ENCODE data around the gene THSD8. TPM values are rescaled to one million over a fixed set of nuclear protein-coding genes. Genes with fewer than 3 reads are reported as not detected.
"Not testable (repeated sequence)": the region's sequence is repeated elsewhere in the genome, so short reads cannot be mapped to it uniquely, and the experiment has no call there.

THSD8 gene
- total RNA-seq, 6 experiments from 2014 or later = 14.1 to 30.3 (median 25.6) TPM

DNA sequence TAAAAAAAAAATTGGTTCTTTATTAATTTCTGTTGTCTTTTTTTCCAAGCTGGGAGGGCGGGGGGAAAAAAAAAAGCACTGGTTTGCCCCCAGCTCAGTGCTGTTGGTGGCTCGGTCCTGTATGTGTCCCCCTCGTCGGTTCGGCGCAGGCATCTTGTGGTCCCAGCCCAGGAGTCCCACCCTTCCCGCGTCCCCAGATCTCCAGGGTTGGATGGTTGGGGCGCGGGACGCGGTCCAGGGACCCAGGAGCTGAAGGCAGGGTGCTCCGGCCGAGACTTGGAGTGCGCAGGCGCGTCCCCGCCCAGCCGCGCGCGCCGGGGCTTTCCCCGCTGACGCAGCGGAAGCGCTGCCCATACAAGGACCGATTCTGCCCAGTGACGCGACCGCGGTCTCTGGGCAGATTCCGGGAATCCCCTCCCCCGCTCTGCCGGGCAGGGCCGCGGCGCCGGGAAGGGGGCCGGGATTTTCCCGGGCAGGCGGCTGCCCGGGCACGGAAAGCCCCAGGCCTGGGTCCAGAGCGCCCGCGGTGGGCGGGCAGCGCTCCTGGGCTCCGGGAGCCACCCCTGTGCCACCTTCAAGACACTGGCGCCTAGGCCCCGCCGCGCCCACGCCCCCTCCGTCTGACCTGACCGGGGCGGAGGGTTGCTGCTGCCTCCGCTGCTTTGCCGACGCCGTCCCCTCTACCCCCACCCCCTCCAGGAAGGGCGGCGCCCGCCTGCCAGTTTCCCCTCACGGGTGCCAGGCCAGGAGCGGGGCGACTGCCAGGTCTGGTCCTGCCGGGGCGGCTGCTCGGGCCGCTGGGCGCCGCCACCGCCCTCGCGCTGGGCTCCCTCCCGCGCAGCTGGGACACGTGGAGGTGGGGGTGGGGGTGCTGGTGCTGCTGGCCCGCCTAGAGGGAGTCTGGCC lies 8.3 kb upstream of the THSD8 start:
- DNase-seq = peak; percentile 89
- Mint-ChIP-seq H3K27ac (peak overlapping the region; percentile 94), H3K36me3 (ENCODE audit: low read depth) (peaks cover 4% of the 10 kb centered on the region), H3K4me3 (peak overlapping the region; percentile 94), H3K9me3 (peaks cover 4% of the 10 kb centered on the region; the same call in 1 of the 2 replicates), H3K27me3 (ENCODE audit: insufficient read depth) (peaks cover 44% of the 10 kb centered on the region), H3K4me1 (ENCODE audit: low read depth) (peaks cover 40% of the 10 kb centered on the region)
- 0 out of 2 replicates have a peak, but pooled peaks have one; percentile 7 for TF ChIP-seq CTCF (IDR thresholded peaks at IDR 0.05)

DNA sequence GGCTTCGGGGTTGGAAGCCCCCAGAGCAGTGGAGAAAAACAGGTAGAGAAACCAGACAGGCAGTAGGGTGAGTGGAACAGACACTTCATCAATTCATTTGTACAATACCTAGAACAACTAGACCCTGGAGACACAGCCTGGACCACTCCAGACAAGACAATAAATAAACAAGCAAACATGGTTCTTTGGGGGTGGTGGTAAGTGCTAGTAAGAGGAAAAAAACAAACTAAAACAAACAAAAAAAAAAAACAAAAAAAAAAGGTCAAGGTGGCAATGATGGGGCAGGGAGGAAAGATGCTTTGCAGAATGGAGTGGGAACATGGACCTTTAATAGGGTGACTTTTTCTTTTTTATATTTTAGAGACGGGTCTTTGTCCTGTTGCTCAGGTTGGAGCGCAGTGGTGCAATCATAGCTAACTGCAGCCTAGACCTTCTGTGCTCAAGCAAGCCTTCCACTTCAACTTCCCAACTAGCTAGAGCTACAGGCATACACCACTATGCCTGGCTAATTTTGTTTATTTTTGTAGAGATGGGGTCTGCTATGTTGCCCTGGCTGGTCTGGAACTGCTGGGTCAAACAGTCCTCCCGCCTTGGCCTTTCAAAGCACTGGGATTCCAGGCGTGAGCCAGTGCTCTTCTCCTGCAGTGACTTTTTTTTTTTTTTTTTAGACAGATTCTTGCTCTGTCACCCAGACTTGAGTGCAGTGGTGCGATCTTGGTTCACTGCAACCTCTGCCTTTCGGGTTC lies 7.5 kb upstream of the THSD8 start:
- TF ChIP-seq CTCF (IDR thresholded peaks at IDR 0.05) = no peak
- H3K9me3 Mint-ChIP-seq = peaks cover 4% of the 10 kb centered on the region; the same call in 1 of the 2 replicates
- H3K4me1 Mint-ChIP-seq (ENCODE audit: low read depth) = peaks cover 32% of the 10 kb centered on the region
- H3K27me3 Mint-ChIP-seq (ENCODE audit: insufficient read depth) = peaks cover 44% of the 10 kb centered on the region
- H3K4me3 Mint-ChIP-seq = peak overlapping the region; percentile 81
- peak overlapping the region; percentile 87 for H3K27ac Mint-ChIP-seq
- peaks cover 4% of the 10 kb centered on the region for H3K36me3 Mint-ChIP-seq (ENCODE audit: low read depth)
- no peak for DNase-seq

DNA sequence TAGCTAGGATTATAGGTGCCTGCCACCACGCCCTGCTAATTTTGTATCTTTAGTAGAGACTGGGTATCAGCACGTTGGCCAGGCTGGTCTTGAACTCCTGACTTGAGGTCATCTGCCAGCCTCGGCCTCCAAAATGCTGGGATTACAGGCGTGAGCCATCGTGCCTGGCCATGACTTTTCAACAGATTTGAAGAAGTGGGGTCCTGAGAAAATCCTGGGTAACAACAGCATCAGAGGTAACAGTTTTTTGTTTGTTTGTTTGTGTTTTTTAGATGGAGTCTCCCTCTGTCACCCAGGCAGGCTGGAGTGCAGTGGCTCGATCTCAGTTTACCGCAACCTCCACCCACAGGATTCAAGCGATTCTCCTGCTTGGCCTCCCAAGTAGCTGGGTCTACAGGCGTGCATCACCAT lies 6.9 kb upstream of the THSD8 start:
- H3K36me3 Mint-ChIP-seq (ENCODE audit: low read depth) = peaks cover 4% of the 10 kb centered on the region

DNA sequence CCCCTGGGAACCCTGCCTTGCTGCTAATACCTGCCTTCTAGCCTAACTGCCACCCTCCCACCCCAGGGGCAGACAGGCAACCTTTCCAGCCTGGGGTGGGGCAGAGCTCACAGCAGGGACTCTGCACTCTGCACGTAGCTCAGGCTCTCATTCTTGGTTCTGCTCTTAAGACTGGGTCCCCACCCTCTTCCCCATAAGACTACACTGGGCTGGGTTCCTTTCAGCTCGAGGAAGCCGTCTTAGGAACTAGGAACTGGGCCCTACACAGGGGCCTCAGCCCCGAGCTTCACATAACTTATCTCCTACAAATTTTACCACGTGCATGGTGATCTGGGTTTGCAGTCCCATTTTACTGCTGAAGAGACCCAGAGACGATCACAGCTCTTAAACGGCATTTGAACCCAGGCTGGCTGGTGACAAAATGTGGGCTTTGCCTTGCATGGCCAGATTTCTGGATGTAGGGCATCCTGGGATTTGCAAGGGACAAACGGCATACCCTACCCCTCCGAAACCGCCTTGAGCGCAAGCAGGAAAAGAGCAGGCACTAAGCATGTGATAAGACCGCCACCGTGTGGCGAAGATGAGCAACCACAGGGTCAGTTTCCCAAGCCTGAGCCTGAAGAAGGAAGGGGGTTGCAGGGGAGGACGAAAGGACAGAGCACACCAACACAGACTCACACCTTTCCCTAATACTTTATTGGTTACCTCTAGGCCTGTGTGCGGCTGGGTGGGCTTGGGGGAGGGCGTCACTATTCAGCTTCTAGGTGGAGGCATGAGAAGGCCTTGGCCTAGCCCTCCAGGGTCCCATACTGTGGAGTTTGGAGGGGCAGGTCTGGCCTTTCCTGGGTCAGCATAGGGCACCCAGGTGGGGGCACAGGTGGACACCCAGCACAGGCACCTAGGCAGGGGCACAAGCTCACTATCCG lies 5.5 kb upstream of the THSD8 start:
- peak; percentile 96 for TF ChIP-seq CTCF (IDR thresholded peaks at IDR 0.05)
- H3K4me3 Mint-ChIP-seq = peak overlapping the region; percentile 43
- H3K4me1 Mint-ChIP-seq (ENCODE audit: low read depth) = peaks cover 30% of the 10 kb centered on the region
- H3K36me3 Mint-ChIP-seq (ENCODE audit: low read depth) = peaks cover 4% of the 10 kb centered on the region
- peaks cover 4% of the 10 kb centered on the region; the same call in 1 of the 2 replicates for H3K9me3 Mint-ChIP-seq
- peaks cover 40% of the 10 kb centered on the region for H3K27me3 Mint-ChIP-seq (ENCODE audit: insufficient read depth)
- peak overlapping the region; percentile 51 for H3K27ac Mint-ChIP-seq
- DNase-seq = peak; percentile 60

More for the DNA sequence above, 6.9 kb upstream of the THSD8 start:
- Mint-ChIP-seq H3K27me3 (ENCODE audit: insufficient read depth) (peaks cover 44% of the 10 kb centered on the region), H3K27ac (peak overlapping the region; percentile 87), H3K9me3 (peaks cover 4% of the 10 kb centered on the region; the same call in 1 of the 2 replicates), H3K4me3 (peak overlapping the region; percentile 81), H3K4me1 (ENCODE audit: low read depth) (peaks cover 31% of the 10 kb centered on the region)
- no peak for TF ChIP-seq CTCF (IDR thresholded peaks at IDR 0.05)
- DNase-seq = no peak

GRCh38 chr19:12797141-12797587 lies 4.7 kb upstream of the THSD8 start:
- peaks cover 4% of the 10 kb centered on the region for H3K36me3 Mint-ChIP-seq (ENCODE audit: low read depth)
- no peak for TF ChIP-seq CTCF (IDR thresholded peaks at IDR 0.05)
- no peak overlapping the region for H3K4me3 Mint-ChIP-seq
- no peak overlapping the region for H3K27ac Mint-ChIP-seq
- H3K27me3 Mint-ChIP-seq (ENCODE audit: insufficient read depth) = peaks cover 33% of the 10 kb centered on the region
- no peak for DNase-seq
- H3K4me1 Mint-ChIP-seq (ENCODE audit: low read depth) = peaks cover 32% of the 10 kb centered on the region
- H3K9me3 Mint-ChIP-seq = no peaks in the 10 kb centered on the region

DNA sequence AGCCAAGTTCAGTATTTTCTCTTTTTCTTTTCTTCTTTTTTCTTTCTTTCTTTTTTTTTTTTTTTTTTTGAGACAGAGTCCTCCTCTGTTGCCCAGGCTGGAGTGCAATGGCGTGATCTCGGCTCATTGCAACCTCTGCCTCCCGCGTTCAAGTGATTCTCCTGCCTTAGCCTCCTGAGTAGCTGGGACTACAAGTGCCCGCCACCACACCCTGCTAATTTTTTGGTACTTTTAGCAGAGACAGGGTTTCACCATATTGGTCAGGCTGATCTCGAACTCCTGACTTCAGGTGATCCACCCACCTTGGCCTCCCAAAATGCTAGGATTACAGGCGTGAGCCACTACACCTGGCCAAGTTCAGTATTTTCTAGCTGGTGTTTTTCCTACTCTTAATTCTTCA lies 4.3 kb upstream of the THSD8 start:
- H3K36me3 Mint-ChIP-seq (ENCODE audit: low read depth); H3K27ac Mint-ChIP-seq; DNase-seq; H3K9me3 Mint-ChIP-seq; H3K4me3 Mint-ChIP-seq: not testable (repeated sequence)
- Mint-ChIP-seq H3K27me3 (ENCODE audit: insufficient read depth) (peaks cover 31% of the 10 kb centered on the region), H3K4me1 (ENCODE audit: low read depth) (peaks cover 37% of the 10 kb centered on the region)

Measured in HFFc6 (cell line).